Progenitor cell of endocrine pancreas (in vitro differentiated cells): ENCODE results near the gene CNBP. TPM values are rescaled to one million over a fixed set of nuclear protein-coding genes. Genes with fewer than 3 reads are reported as not detected.

Experiments
- DNase-seq: peaks from one replicate; pipeline ENCODE4 v3.0.0; 2021; ENCODE audit warnings: low spot score; ENCODE audit not compliant: unreplicated experiment
- H3K27ac Mint-ChIP-seq: 2 replicates; pipeline ENCODE4 v1.8.0; 2021; ENCODE audit warnings: mild to moderate bottlenecking, moderate library complexity, mixed read lengths
- H3K27me3 Mint-ChIP-seq: 2 replicates; pipeline ENCODE4 v1.8.0; 2021; ENCODE audit warnings: mixed read lengths
- H3K36me3 Mint-ChIP-seq: 2 replicates; pipeline ENCODE4 v1.8.0; 2022; ENCODE audit warnings: mixed read lengths; ENCODE audit not compliant: insufficient read depth
- H3K4me1 Mint-ChIP-seq: 2 replicates; pipeline ENCODE4 v1.8.0; 2021; ENCODE audit warnings: low read depth, mixed read lengths
- H3K4me3 Mint-ChIP-seq: 2 replicates; pipeline ENCODE4 v1.8.0; 2021; ENCODE audit warnings: low read depth, mild to moderate bottlenecking, moderate library complexity, mixed read lengths
- H3K9me3 Mint-ChIP-seq: 2 replicates; pipeline ENCODE4 v1.8.0; 2021; ENCODE audit warnings: low read depth, mixed read lengths
- long read RNA-seq: library from polyadenylated mRNA; unstranded; transcript quantifications from one replicate; pipeline ENCODE4 v2.0.0, GENCODE V29; 2020
- total RNA-seq: library from RNA; stranded (reverse); gene quantifications from 2 replicates; pipeline ENCODE4 v1.2.1, GENCODE V29; 2021
- TF ChIP-seq, protein P1 (sequence below): fragments of 200-600 bp; sonication (generic); IDR thresholded peaks from one replicate; pipeline ENCODE4 v1.5.0; 2021; ENCODE audit warnings: antibody characterized with exemption, mild to moderate bottlenecking; ENCODE audit not compliant: unreplicated experiment

CNBP gene
- 192 and 194 TPM in 2 replicates for total RNA-seq
- long read RNA-seq, transcript CNBP-207 (5 exons, 1,626 nt) = major isoform, 593 of 1,536 reads
- long read RNA-seq, transcript CNBP-201 (5 exons, 1,664 nt) = minor isoform, 507 of 1,536 reads
- long read RNA-seq, transcript CNBP-208 (5 exons, 1,549 nt) = minor isoform, 41 of 1,536 reads
- long read RNA-seq, transcript CNBP-204 (5 exons, 1,641 nt) = minor isoform, 121 of 1,536 reads
- long read RNA-seq, partial matches to known transcripts = 8 of 1,536 reads
- long read RNA-seq, other reads (novel, unspliced or antisense) = 236 of 1,536 reads

DNA sequence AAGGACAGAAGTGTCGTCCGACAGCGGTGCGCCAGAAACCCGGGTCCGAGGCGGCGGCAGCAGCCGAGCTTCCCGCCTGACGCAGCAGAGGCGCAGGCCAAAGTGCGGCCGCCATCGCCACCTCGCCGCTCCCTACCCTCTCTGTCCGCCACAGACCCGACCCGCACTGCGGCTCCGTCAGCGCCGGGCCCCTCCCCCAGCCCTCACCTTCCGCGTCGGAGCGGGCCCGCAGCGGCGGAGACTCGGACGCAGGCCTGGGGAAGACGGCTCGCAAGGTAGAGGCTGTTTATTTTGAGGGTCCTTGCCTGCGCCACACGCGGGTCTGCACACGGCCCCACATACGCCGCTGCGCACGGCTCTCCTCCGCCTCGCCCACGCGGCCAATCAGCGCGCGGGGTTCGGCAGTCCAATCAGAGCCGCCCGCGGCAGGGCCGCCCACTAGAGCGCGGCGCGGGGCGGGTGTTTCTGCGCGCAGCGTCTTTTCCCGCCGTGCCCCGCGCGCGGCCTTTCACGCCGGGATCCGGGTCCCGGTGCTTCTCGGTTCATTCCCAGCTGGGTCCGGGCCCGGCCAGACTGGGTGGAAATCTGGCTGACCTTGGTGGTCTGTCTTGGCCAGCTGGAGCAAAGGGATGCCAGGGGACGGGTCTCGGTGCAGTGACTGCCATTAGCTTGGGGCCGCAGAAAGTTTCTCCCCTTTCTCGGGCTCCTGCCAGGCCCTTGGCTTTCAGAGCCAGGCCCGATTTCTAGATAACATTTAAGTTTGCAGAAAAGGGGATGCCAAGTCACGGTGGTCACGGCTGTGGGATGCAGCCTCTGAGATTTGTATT is at the start of gene CNBP:
Gene CNBP (minus strand): TSS at position 328 of the 827 bp plus-strand sequence. CDS start 12,139 bp downstream, outside the sequence.
- no peaks in the 10 kb centered on the region for H3K9me3 Mint-ChIP-seq
- H3K4me3 Mint-ChIP-seq = peak within 1 kb of the TSS; percentile 93
- H3K27me3 Mint-ChIP-seq = no peaks in the 10 kb centered on the region
- peak within 1 kb of the TSS; percentile 99 for H3K27ac Mint-ChIP-seq
- TF ChIP-seq, protein P1, sequence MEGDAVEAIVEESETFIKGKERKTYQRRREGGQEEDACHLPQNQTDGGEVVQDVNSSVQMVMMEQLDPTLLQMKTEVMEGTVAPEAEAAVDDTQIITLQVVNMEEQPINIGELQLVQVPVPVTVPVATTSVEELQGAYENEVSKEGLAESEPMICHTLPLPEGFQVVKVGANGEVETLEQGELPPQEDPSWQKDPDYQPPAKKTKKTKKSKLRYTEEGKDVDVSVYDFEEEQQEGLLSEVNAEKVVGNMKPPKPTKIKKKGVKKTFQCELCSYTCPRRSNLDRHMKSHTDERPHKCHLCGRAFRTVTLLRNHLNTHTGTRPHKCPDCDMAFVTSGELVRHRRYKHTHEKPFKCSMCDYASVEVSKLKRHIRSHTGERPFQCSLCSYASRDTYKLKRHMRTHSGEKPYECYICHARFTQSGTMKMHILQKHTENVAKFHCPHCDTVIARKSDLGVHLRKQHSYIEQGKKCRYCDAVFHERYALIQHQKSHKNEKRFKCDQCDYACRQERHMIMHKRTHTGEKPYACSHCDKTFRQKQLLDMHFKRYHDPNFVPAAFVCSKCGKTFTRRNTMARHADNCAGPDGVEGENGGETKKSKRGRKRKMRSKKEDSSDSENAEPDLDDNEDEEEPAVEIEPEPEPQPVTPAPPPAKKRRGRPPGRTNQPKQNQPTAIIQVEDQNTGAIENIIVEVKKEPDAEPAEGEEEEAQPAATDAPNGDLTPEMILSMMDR = no peak
- H3K36me3 Mint-ChIP-seq = peaks cover 4% of the 10 kb centered on the region
- DNase-seq = peak; percentile 87
- peaks cover 29% of the 10 kb centered on the region for H3K4me1 Mint-ChIP-seq

DNA sequence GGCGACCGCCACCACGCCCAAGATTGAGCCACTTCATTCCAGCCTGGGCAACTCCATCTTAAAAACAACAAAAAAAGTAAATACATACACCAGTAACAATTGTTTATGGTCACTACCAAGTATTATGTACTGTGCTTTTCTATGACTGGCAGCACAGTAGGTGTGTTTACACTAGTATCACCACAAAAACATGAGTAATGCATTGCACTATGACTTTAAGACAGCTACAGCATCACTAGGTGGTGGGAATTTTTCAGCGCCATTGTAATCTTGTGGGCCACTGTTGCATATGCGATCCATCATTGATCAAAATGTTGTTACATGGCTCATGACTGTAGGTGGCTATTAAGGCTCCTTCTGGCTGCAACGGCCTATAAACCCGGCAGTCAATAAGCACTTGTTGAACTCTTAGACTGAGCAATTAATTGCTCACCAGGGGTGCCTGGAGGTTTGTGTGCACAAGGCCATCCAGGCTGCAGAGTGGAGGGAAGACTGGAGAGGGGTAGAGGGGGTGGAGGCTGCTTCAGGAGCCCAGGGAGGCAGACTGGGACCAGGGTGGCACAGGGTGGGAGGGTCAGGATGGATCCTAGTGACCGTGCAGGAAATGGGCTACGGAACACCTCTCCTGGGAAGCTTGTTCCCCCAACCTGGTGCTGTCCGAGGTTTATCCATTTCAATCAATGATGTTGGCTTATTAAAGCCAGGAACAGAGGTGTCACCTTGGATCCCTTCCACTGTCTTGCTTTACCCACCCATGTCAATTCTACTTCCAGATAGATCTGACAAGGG is 47.8 kb upstream of the CNBP start:
- Mint-ChIP-seq H3K36me3 (no peaks in the 10 kb centered on the region), H3K27ac (peak overlapping the region; percentile 85), H3K4me3 (no peak overlapping the region), H3K27me3 (no peaks in the 10 kb centered on the region), H3K4me1 (no peaks in the 10 kb centered on the region), H3K9me3 (no peaks in the 10 kb centered on the region)
- TF ChIP-seq, protein P1 = no peak
- DNase-seq = no peak

GRCh38 chr3:129230311-129231019 is 46.8 kb upstream of the CNBP start:
- H3K4me3 Mint-ChIP-seq = no peak overlapping the region
- peak overlapping the region; percentile 73 for H3K27ac Mint-ChIP-seq
- H3K36me3 Mint-ChIP-seq = no peaks in the 10 kb centered on the region
- no peak for DNase-seq
- H3K27me3 Mint-ChIP-seq = no peaks in the 10 kb centered on the region
- no peaks in the 10 kb centered on the region for H3K9me3 Mint-ChIP-seq
- H3K4me1 Mint-ChIP-seq = no peaks in the 10 kb centered on the region
- TF ChIP-seq, protein P1 = no peak

GRCh38 chr3:129228891-129229585 is 45.3 kb upstream of the CNBP start:
- H3K9me3 Mint-ChIP-seq = no peaks in the 10 kb centered on the region

More at GRCh38 chr3:129228891-129229585, 45.3 kb upstream of the CNBP start:
- no peaks in the 10 kb centered on the region for H3K4me1 Mint-ChIP-seq
- no peaks in the 10 kb centered on the region for H3K27me3 Mint-ChIP-seq
- no peak for DNase-seq
- no peaks in the 10 kb centered on the region for H3K36me3 Mint-ChIP-seq
- TF ChIP-seq, protein P1 = peak; percentile 13
- no peak overlapping the region for H3K27ac Mint-ChIP-seq
- no peak overlapping the region for H3K4me3 Mint-ChIP-seq
